K562 (cell line): ENCODE measurements around the gene ABCC5. TPM values are rescaled to one million over a fixed set of nuclear protein-coding genes. Genes with fewer than 3 reads are reported as not detected.

Experiments
- EP300 ChIP-seq: IDR thresholded peaks from 2 replicates; pipeline ENCODE4 v1.6.1; 2012; ENCODE audit warnings: low read length, improper control_type of control experiment
- HNRNPL ChIP-seq: fragments of 200-400 bp; formaldehyde crosslinking; IDR thresholded peaks from 2 replicates; pipeline ENCODE4 v1.6.1; 2017; ENCODE audit warnings: low read depth, mild to moderate bottlenecking, low read length
- HOXB6 ChIP-seq: fragments of 250-450 bp; sonication (Bioruptor Pico); IDR thresholded peaks from 2 replicates; pipeline ENCODE4 v1.5.1; 2022; ENCODE audit warnings: mild to moderate bottlenecking, borderline replicate concordance
- JUNB ChIP-seq: fragments of 450-650 bp; formaldehyde crosslinking; conservative IDR thresholded peaks from 2 replicates; pipeline ENCODE4 v1.4.0; 2020; ENCODE audit warnings: mild to moderate bottlenecking
- NCOA2 ChIP-seq, 2 experiments: fragments of 450-650 bp; IDR thresholded peaks; 2 replicates each; pipeline ENCODE4 v1.6.1; 2018; ENCODE audit warnings: mild to moderate bottlenecking in 2 of 2, moderate library complexity in 1 of 2; ENCODE audit not compliant: partially characterized antibody in 2 of 2
- PHB ChIP-seq: fragments of 250-450 bp; sonication (Bioruptor Pico); IDR thresholded peaks from 2 replicates; pipeline ENCODE4 v1.5.0; 2021
- POLR2AphosphoS5 ChIP-seq: IDR thresholded peaks from 2 replicates; pipeline ENCODE4 v1.6.1; 2011; ENCODE audit warnings: mild to moderate bottlenecking, low read depth, low read length, moderate library complexity; ENCODE audit not compliant: control insufficient read depth, insufficient read depth
- SMARCA4 ChIP-seq: fragments of 450-650 bp; IDR thresholded peaks from 2 replicates; pipeline ENCODE4 v1.6.1; 2016
- TEAD2 ChIP-seq: fragments of 450-650 bp; IDR thresholded peaks from 2 replicates; pipeline ENCODE4 v1.6.1; 2016; ENCODE audit warnings: missing genetic modification characterization, control low read depth, missing compliant biosample characterization
- YBX1 ChIP-seq: fragments of 450-650 bp; IDR thresholded peaks from 2 replicates; pipeline ENCODE4 v1.7.1; 2016; ENCODE audit warnings: mild to moderate bottlenecking
- ZEB2 ChIP-seq: fragments of 450-650 bp; IDR thresholded peaks from 2 replicates; pipeline ENCODE4 v1.6.1; 2016
- ZNF184 ChIP-seq: sonication (generic); formaldehyde crosslinking; IDR thresholded peaks from 2 replicates; pipeline ENCODE4 v1.5.0; 2020; ENCODE audit warnings: missing genetic modification reagents
- ZNF583 ChIP-seq: fragments of 250-450 bp; sonication (Bioruptor Pico); IDR thresholded peaks from 2 replicates; pipeline ENCODE4 v1.4.0; 2020
- polyA plus RNA-seq, 8 experiments: library from polyadenylated mRNA; depleted of rRNA in 4 of 8; stranded (reverse) in 5 of 8; unstranded in 3 of 8; fragments of >200 nt; fragmentation: Nextera tagmentation in 2 of 8; fragmentation: Illumina TruSeq in 1 of 8; extraction: Ambion mirVana in 2 of 8; extraction: Trizol in 1 of 8; gene quantifications; 2 replicates each; pipeline versions ENCODE4 v1.2.1 to v1.2.3, GENCODE V29; 2011 to 2014; ENCODE audit warnings: inconsistent platforms in 1 of 8, missing spikeins in 1 of 8
- total RNA-seq, 7 experiments: library from RNA; depleted of rRNA in 6 of 7; stranded (reverse); fragments of >200 nt in 6 of 7; fragmentation: Illumina TruSeq in 2 of 7; extraction: Trizol in 2 of 7; gene quantifications; 2 replicates each; pipeline versions ENCODE4 v1.2.1 to v1.2.3, GENCODE V29; 2011 to 2021; ENCODE audit warnings: low replicate concordance in 1 of 7
- TF ChIP-seq, protein P1 (sequence below): sonication (generic); formaldehyde crosslinking; IDR thresholded peaks from 2 replicates; pipeline ENCODE4 v1.8.0; 2022; ENCODE audit warnings: mild to moderate bottlenecking, missing genetic modification reagents
- TF ChIP-seq, protein P2 (sequence below): sonication (generic); formaldehyde crosslinking; IDR thresholded peaks from 2 replicates; pipeline ENCODE4 v1.8.0; 2022; ENCODE audit warnings: missing genetic modification reagents, mild to moderate bottlenecking, borderline replicate concordance
- TF ChIP-seq, protein P3 (sequence below): fragments of 450-650 bp; IDR thresholded peaks from 2 replicates; pipeline ENCODE4 v1.6.1; 2016; ENCODE audit warnings: low read depth, mild to moderate bottlenecking, moderate library complexity
- TF ChIP-seq, protein P4 (sequence below): IDR thresholded peaks from 3 replicates; pipeline ENCODE4 v1.6.1; 2011; ENCODE audit warnings: borderline replicate concordance, mild to moderate bottlenecking; ENCODE audit not compliant: insufficient read length, insufficient read depth
- TF ChIP-seq, protein P5 (sequence below): fragments of 250-450 bp; sonication (Bioruptor Pico); IDR thresholded peaks from 2 replicates; pipeline ENCODE4 v1.9.0; 2021; ENCODE audit warnings: mild to moderate bottlenecking
- TF ChIP-seq, protein P6 (sequence below): sonication (generic); formaldehyde crosslinking; IDR thresholded peaks from 2 replicates; pipeline ENCODE4 v1.8.0; 2022; ENCODE audit warnings: missing genetic modification reagents, mild to moderate bottlenecking, moderate library complexity, borderline replicate concordance

The ABCC5 gene
- total and polyA plus RNA-seq, 9 of the 15 experiments (the other 6 are each of a cell fraction or from before 2014, with no cell fraction given), result 22.0 to 53.0 (median 41.9) TPM

DNA sequence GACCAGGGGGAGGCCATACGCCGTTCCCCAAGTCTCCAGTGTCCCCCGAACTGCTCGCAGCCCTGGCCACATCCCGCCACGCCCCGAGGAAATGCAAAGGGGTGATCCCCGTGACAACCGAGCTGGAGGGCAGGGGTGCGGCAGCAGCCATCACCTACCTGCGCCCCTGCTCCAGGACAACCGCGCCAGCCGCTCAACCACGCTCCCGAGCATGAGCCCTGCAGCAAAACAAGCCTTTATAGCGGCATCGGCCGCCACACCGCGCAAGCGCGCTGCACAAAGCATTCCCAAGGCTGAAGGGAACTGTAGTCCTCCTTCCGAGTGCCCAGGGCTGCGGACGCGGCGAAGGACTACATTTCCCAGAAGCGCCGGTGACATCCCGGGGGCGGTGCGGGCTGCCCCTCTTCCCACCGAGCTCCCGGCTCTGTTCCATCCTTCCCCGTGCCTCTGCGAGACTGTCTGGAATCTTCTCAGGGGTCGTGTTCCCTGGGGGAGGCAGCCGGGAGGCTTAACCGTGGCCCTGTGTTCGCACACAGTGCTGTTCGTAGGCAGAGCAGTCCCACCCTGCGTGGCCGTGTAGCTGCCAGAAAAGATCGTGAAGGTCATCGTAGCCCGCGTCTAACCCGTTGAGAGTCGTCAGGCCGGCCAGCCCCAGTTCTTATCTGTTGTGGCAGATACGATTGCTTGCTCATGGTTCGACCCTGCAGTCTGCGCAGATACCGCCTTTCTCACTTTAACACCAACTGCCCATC lies at the start of gene ABCC5 (continued):
- TF ChIP-seq, protein P1, sequence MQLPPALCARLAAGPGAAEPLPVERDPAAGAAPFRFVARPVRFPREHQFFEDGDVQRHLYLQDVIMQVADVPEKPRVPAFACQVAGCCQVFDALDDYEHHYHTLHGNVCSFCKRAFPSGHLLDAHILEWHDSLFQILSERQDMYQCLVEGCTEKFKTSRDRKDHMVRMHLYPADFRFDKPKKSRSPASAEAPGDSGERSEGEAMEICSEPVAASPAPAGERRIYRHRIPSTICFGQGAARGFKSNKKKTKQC (CRISPR knock-in tag), result no peak; the same call in 1 of the 2 replicates
- TF ChIP-seq POLR2AphosphoS5, result peak; percentile 87
- TF ChIP-seq HOXB6, result no peak
- TF ChIP-seq, protein P2, sequence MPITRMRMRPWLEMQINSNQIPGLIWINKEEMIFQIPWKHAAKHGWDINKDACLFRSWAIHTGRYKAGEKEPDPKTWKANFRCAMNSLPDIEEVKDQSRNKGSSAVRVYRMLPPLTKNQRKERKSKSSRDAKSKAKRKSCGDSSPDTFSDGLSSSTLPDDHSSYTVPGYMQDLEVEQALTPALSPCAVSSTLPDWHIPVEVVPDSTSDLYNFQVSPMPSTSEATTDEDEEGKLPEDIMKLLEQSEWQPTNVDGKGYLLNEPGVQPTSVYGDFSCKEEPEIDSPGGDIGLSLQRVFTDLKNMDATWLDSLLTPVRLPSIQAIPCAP (CRISPR knock-in tag), result no peak
- TF ChIP-seq PHB, result no peak
- TF ChIP-seq YBX1, result no peak
- no peak for TF ChIP-seq TEAD2 (tag)
- 0 out of 2 replicates have a peak, but pooled peaks have one; percentile 31 for TF ChIP-seq ZEB2
- TF ChIP-seq, protein P3, sequence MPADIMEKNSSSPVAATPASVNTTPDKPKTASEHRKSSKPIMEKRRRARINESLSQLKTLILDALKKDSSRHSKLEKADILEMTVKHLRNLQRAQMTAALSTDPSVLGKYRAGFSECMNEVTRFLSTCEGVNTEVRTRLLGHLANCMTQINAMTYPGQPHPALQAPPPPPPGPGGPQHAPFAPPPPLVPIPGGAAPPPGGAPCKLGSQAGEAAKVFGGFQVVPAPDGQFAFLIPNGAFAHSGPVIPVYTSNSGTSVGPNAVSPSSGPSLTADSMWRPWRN, result peak; percentile 88
- TF ChIP-seq SMARCA4, result peak; percentile 93
- no peak for TF ChIP-seq NCOA2 (IDR thresholded peaks at IDR 0.05; ENCODE audit: partially characterized antibody in 2 of 2)
- TF ChIP-seq, protein P4, sequence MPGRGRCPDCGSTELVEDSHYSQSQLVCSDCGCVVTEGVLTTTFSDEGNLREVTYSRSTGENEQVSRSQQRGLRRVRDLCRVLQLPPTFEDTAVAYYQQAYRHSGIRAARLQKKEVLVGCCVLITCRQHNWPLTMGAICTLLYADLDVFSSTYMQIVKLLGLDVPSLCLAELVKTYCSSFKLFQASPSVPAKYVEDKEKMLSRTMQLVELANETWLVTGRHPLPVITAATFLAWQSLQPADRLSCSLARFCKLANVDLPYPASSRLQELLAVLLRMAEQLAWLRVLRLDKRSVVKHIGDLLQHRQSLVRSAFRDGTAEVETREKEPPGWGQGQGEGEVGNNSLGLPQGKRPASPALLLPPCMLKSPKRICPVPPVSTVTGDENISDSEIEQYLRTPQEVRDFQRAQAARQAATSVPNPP, result no peak
- peak; percentile 91 for TF ChIP-seq EP300
- no peak for TF ChIP-seq JUNB
- TF ChIP-seq ZNF583 (CRISPR knock-in tag), result no peak
- TF ChIP-seq, protein P5, sequence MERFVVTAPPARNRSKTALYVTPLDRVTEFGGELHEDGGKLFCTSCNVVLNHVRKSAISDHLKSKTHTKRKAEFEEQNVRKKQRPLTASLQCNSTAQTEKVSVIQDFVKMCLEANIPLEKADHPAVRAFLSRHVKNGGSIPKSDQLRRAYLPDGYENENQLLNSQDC (CRISPR knock-in tag), result no peak
- TF ChIP-seq, protein P6, sequence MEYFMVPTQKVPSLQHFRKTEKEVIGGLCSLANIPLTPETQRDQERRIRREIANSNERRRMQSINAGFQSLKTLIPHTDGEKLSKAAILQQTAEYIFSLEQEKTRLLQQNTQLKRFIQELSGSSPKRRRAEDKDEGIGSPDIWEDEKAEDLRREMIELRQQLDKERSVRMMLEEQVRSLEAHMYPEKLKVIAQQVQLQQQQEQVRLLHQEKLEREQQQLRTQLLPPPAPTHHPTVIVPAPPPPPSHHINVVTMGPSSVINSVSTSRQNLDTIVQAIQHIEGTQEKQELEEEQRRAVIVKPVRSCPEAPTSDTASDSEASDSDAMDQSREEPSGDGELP (CRISPR knock-in tag), result peak; percentile 80
- TF ChIP-seq HNRNPL, result peak; percentile 11; the same call in 1 of the 2 replicates
- no peak for TF ChIP-seq ZNF184 (CRISPR knock-in tag)
